Stimulated activated CD4-positive, alpha-beta T cell treated with anti-CD3 and anti-CD28 coated beads, Interleukin-12 subunit alpha, Interleukin-12 subunit beta, amount 100 ng/mL, for 48 hours (primary cell): ENCODE data around the gene MINDY4B.
"Not testable (repeated sequence)": the region's sequence is repeated elsewhere in the genome, so short reads cannot be mapped to it uniquely, and the experiment has no call there.

Experiments used
- DNase-seq, 3 donors: peaks; one replicate each; pipeline ENCODE4 v3.0.0-alpha.2; 2020; ENCODE audit warnings: low read depth in 2 of 3, low spot score in 1 of 3

MINDY4B gene

DNA sequence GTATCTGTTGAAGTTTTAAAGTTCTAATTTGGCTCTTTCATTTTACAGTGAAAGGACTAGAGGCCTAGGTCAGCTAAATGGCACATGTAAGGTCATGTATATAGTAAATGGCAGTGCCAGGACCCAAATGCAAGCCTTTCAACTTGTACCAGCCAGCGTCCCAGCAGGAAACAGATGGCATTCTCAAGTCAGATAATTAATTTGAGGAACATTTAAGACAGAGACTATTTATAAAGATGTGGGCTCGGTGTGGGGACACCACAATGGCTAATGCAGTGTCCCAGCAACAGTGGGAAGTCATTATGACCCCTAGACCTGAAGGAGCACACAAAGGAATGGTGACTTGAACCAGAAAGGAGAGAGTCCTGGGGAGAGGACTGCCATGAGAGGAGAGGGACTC is 6.1 kb downstream of the MINDY4B start:
- no peak for DNase-seq

DNA sequence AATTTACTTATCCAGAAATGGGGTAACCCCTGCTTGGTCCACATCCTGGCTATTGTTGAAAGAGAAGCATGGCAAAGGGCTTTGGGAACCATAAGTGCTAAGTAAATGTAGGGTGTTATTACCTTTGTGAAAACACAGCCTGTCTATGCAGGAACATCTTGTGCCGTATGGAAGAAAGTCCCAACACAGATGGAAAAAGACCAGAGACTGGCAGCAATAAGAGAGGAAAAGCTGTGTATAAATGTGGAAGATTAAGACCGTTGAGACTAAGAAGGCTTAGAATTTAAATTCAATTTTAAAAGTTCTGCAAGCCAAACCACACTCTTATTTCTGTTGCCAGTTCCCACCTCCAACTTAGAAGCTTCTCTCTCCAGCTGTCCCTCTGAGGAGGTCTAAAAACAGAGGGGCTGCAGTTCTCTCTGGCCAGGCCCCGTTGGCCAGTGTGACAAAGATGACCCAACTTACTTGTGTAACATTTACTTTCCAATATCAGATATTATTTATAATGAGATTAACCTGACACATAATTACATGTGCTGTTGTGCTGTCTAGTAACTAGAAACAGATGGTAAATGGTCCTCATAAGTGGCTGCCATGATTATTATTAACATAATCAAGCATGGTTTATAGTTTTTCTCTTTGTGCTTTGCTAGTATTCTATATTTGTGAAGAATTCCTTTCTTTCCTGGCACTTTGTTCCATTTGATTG is 7.0 kb downstream of the MINDY4B start:
- no peak for DNase-seq

DNA sequence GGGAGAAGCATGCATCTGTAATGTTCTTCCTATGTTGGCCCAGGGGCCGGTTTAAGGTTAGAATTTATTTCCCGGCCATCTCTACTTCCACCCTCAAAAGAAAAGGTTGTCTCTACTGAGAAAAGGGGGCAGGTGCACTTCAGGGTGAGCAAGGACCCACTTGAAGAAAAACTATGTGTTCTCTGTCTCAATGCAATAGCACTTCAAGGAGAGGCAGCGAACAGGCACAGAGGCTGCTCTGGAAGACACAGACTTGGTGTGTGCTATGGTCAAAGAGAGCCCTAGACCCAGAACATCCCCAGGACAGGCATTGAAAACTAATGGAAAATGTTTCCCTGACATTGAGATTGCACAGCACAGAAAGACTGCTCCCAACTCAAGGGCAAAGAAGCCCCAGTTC is 7.6 kb downstream of the MINDY4B start:
- no peak for DNase-seq

DNA sequence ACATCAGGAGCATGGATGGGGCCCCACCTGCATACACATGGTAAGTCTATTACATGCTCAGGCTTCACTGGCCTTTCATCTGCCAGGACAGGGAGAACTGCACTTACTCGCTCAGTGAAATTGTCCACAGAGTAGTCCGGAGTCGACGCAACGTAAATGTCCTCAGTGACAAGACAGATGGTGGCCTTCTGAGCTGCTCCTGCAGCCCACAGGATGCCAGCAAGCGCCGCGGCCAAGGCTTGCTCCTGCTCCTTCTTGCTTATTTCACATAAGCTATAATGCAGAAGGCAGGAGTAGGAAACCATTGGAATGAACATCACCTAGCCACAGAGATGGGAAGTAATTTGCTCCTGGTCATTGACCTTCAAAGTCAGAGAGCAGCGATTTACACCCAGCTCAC is 14.4 kb downstream of the MINDY4B start:
- no peak for DNase-seq

DNA sequence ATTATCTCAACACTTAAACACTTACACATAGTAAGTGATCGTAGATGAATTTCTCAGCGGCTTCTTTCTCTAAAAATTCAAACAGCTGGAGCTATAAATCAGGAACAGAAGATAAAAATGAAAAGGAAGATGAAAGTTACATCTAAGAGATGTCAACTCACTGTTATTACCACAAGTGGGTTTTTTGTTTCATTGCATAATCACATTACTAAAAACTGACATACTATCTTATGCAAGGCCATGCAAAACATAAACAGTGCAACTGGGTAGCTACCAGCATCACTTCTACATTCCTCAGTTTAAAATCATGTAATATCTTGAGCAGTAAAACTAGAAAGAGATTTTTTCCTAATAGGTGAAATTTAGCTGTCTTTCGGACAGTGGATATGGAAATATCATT is 14.9 kb downstream of the MINDY4B start:
- DNase-seq: no peak

DNA sequence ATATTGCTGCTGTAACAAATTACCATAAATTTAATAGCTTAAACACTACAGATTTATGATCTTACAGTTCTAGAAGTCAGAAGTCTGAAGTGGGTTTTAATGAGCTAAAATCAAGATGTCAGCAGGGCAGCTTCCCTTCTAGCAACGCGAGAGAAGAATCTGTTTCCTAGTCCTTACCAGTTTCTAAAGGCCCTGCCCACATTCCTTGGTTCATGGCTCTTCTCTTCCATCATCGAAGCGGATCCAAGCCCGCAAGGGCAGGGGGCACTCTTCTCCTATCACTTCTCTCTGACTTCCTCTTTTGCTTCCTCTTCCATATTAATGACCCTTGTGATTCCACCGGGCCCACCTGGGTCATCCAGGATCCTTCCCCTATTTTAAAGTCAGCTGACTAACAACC is 16.1 kb downstream of the MINDY4B start:
- DNase-seq: no peak

DNA sequence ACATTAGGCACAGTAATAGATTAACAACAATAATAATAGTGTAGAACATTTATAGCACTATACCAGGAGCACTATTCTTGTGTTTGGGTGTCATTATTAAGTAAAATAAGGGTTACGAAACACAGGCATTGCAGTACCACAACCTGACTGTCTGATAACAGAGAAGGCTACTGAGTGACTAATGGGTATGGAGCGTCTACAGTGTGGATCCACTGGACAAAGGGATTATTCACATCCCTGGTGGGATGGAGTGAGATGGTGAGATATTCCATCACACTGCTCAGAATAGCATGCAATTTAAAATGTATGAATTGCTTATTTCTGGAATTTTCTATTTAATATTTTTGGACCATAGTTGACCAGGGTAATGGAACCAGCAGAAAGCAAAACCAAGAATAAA is 18.2 kb downstream of the MINDY4B start:
- no peak for DNase-seq

DNA sequence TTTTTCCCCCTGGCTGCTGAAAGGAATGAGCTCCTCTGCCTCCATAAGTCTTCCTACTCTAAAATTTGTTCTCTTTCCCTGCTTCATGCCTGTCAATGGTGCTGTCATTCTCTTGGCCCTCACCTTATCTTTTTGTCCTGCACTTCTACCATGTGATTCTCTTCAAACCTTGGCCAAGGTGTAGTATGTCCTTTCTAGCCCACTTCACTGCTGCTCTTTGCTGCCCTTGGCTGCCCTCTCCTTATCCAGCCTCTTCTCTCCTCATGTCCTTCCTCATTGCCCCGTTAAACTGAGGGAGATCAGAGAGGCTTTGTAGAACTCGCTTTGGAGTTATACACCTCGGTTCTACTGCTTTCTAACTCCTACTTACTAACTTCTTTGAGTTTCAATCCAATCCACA is 19.7 kb downstream of the MINDY4B start:
- DNase-seq: no peak

DNA sequence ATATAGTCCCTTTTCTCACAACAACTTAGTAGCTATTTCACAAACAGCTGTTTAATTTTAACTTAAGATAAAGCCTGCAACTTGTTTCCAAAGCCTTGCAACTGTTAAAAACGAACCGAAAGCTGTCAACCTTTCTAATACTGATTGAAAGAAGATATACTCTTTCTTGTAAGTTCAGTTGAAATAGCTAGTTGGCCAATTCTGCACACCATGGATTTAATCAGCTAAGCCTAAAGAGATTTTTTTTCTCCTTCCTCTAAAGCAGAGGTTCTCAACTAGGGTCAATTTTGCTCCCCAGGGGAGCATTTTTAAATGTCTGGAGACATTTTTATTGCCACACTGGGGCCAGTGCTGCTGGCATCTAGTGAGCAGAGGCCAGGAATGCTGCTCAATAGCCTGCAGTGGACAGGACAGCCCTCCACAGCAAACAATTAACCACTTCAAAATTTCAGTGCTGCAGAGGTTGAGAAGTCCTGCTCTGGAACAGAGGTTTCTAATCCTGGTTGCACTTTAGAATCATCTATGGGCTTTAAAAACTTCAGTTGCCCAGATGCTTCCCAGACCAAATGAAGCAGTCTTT is 26.2 kb downstream of the MINDY4B start:
- no peak for DNase-seq

DNA sequence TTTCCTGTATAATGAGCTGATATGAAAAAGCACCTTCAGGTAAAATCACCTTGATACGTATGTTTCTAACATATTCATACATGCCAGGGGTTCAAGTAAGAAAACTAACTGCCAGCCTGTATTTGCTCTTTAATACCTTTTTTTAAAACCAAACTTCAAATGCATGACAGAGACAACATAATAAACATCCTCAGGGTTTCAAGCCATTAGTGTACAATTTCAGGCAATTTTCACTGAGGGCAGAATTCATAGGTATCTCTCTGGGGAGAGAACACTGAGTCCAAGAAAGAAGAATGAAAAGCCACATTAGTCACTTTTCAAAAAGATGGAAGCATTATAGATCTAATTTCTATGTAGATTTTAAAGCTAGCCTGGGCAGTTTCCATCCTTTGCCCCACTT is 26.9 kb downstream of the MINDY4B start:
- DNase-seq: no peak

DNA sequence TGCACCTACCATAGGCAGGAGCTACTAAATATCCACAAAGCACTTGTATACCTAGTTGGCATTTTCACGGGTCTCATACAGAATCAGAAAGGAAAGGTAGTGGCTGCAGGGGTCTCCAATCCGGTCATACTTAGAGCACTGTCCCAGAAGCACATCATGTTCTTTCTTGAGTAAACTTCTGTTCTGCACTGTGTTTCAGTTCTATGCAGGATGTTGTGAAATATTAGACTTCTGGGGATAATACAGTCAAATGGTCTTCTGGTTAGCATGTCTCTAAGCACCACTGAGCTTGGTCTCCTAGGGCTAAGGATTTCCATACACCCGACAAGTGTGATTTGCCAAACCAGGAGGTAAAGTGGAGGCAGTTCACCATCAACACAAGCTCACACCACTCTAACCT is 27.9 kb downstream of the MINDY4B start:
- DNase-seq: no peak

DNA sequence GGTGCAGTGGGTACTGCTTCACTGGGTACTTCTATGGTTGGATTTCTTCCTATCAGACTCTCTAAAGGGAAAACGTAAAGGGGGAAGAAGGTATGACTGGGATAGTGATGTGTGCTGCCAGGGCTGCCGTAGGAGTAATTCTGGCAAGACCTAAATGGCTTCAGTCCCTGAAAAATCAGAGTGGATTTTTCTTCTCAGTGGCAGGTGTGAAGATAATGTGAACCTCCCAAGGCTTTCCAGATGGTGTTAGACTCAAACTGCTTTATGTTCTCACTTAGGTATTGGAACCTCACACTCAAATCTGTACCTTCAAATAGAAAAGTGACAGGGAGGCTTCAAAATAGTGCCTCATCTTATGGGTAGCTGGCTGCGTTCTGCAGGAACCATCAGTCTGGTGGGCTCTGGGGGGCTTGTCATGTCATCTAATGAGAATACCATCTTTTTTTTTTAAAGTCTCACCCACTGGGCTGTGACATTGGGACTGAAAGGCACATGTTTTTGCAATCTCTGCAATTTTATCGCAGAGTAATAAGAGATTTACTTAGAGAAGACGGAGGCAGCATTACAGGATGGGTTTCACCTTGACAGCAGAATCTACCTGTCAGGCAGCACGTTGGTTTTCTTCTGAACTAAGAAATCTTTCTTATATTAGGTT is 28.5 kb downstream of the MINDY4B start:
- DNase-seq: no peak

DNA sequence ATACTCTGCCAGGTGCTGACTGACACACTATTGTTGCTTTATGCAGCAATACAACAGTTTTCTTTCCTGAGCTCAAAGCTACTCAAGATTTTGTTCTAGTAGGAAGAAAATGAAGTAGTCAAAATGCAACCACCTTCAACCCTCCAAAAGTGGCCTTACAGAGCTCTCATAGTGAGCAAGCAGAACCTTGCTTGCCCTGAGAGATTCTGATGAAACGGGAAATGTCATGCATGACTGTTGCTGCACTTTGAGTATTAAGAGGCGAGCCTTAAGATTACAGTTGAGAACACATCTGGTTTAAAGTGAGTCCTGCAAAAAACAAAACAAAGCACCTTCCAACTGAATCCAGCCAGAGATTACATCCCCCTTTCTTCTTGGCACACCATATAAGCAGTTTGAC is 29.7 kb downstream of the MINDY4B start:
- DNase-seq: no peak

DNA sequence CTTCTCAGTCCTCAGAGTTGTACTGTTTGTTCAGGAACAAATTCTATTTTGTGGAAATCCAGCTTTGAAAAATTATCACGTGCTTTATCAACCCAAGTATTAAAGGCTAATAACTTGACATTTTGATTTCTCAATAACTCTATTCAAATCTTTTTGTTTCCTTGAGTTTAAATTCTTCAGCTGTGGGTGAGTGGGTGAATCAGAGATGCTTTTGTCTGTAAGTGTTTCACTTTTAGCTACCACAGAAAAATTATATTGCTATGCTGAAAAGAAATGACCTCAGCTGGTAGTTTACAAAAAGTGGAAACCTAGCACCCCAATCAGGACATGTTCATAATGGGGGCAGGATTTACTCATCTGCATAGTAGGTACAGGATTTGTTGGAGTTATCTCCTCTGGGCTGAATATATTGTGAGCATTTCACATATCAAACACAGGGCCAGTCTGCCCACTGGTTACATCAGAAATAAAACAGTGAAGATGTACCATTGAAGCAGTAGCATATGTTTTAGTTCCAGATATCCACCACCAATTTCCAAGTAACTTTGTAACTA is 30.5 kb downstream of the MINDY4B start:
- DNase-seq: no peak

DNA sequence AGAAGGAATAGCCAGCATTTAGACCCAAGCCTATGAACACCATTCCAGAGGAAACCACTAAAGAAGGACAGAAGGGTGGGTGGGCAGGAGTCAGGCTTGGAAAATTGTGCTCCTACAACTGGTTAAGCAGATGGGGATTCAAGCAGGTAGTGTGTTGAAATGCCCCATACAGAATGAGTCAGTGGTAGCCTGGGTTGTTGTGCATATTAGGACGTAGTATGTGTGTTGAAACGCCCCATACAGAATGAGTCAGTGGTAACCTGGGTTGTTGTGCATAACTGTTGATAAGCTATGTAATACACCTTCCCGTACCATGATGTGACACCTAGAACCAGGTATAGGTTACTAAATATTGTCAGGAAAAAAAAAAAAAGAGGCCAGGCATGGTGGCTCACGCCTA is 34.0 kb downstream of the MINDY4B start:
- no peak for DNase-seq

DNA sequence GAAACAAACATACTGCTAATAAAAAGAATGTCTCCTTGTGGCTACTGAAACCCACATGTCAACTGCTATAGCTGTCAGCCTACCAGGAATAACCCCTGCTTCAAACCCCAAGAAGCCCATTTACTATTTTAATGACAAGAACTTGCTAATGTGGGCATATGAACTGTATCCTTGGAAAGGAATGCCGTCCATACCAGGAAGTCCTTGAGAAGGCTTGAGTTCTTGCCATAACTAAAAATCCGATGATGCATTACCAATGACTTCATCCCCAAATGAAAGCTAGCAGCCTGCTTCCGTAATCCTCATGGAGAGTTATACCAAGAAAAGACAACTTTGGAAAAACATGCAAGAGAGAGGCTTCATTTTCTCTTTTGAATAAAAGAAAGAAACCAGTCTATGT is 34.8 kb downstream of the MINDY4B start:
- no peak for DNase-seq

DNA sequence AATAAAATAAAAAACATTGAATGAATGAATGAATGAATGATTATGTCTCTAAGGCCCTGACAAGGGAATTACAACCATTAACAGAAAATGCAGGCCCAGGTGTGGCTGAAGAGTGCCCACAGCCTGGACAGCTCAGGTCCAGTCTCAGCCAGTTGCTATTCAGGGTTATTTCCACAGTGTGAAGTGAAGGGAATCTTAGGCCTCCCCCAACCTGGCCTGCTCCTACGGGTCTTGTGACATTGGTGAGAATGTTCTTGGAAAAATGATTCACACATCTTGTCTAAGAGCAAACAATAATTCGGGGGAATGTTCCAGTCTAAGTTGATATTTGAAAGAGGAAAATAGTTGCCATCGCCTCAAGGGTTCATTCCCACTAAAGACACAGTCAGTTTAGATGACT is 37.0 kb downstream of the MINDY4B start:
- no peak for DNase-seq

DNA sequence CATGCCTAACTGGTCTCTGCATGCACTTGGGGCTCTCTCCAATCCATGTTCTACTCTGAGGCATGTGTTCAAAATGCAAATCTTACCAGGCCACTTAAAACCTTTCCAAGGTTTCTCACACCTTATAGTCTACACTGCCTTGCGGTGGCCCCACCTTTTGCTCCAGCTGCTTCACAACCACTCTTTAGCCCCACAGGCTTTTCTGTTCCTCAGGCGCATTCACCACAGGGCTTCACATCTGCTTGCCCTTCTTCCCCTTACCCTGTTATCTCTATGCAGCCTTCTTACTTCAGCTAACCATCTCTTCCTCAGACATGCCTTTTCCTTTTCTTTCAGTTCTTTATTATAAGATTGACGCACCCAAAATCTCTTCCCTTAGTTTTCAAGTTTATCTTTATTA is 37.8 kb downstream of the MINDY4B start:
- no peak for DNase-seq

DNA sequence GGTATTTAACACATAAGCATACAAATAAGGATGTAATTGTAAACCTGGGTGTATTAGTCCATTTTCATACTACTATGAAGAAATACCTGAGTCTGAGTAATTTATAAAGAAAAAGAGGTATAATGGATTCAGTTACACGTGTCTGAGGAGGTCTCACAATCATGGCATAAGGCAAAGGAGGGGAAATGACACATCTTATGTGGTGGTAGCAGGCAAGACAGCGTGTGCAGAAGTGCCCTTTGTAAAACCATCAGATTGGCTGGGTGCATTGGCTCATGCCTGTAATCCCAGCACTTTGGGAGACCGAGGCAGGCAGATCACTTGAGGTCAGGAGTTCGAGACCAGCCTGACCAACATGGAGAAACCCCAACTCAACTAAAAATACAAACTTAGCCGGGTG is 41.3 kb downstream of the MINDY4B start:
- DNase-seq: not testable (repeated sequence)

DNA sequence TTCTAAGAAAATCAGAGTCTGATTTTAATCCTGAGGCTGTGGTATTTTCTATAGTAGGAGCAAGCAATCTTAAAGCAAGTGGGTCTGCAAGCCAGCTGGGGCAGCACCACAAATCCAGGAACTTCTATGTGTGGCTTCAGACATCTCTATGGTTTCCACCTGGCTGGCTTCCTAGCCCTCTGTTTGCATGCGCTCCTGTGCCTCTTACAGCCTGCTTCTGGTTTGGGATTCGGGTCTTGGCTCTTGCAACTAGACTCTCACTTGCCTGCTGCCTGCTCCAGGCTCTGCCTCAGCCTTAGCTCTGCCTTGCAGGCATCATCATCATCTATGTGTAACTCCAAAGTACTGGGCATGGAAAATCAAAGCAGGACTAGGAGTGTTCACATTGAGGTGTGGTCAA is 43.4 kb downstream of the MINDY4B start:
- no peak for DNase-seq

DNA sequence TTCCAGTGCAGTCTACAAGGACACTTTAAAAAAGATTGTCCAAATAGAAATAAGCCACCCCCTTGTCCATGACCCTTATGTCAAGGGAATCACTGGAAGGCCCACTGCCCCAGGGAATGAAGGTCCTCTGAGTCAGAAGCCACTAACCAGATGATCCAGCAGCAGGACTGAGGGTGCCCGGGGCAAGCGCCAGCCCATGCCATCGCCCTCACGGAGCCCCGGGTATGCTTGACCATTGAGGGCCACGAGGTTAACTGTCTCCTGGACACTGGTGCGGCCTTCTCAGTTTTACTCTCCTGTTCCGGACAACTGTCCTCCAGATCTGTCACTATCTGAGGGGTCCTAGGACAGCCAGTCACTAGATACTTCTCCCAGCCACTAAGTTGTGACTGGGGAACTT is 47.3 kb downstream of the MINDY4B start:
- not testable (repeated sequence) for DNase-seq

DNA sequence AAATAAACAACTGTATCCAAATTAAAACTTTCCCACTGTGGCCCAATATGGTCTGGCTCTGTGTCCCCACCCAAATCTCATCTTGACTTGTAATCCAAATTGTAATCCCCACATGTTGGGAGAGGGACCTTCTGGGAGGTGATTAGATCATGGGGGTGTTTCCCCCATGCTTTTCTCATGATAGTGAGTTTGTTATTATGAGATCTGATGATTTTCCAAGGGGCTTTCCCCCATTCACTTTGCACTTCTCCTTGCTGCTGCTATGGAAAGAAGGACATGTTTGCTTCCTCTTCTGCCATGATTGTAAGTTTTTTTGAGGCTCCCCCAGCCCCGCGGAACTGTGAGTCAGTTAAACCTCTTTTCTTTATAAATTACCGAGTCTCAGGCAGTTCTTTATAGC is 55.0 kb downstream of the MINDY4B start:
- no peak for DNase-seq

DNA sequence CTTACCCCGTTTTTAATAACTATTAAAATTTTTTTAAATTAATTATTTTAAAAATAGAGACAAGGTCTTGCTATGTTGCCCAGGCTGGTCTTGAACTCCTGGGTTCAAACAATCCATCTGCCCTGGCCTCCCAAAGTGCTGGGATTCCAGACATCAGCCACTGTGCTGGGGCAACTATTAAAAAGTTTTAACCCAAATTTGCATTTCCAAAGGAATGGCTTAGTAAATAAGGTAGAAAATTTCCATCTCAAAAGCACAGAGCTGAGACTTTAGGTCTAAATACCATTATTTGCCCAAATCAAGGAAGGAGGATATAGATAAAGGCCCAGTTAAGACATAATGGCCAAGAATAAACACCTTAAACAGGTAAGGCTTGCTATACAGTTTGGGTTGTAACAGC is 56.4 kb downstream of the MINDY4B start:
- no peak for DNase-seq
